ENCODE measurements around the gene NOP14. TPM values are rescaled to one million over a fixed set of nuclear protein-coding genes. Genes with fewer than 3 reads are reported as not detected.
"Not testable (repeated sequence)": the region's sequence is repeated elsewhere in the genome, so short reads cannot be mapped to it uniquely, and the experiment has no call there.

The NOP14 gene
- total RNA-seq, 1 donor from 2014 or later: 12.3 TPM

DNA sequence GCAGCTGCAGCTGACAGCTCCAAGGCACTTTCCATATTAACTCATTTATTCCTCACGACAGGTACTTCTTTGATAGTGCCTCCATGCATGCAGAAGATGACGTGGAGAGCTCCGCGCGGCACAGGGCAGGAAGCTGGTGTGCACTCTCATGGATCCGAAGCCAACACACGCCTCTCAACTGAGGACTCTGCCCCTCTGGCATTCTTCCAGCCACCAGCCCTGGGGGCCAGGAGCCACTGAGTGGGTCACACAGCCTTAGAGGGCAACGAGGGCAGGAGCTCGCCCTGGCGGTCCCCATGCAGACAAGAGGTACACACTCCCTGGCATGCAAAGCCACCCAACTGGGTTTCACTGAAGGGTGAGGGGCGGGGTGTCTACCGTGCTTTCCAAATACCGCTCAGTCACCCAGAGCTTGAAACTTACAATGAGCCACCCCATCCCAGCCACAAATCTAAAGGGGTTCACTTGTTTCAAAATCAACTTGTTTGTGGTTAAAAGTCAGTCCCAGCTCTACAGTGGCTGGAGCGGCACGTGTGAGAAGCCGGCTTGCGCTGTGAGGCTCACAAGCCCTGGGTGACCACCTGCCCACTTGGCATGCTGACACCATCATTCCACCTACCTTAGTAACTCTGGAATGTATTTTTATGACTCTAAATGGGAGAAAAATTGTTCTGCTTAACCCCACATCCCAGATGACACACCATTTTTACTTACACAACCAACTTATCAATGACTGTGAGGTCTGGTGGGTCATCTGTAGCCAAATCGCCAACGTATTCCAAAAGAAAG lies 16.2 kb downstream of the NOP14 start:
- Histone ChIP-seq H3K27me3 (no peaks in the 10 kb centered on the region), H3K36me3 (peaks cover 87 to 98% of the 10 kb centered on the region in 2 donors), H3K27ac (no peak overlapping the region), H3K9me3 (no peaks in the 10 kb centered on the region), H3K4me1 (no peaks in the 10 kb centered on the region), H3K4me3 (no peak overlapping the region)
- no peak for DNase-seq (ENCODE audit: low spot score in 2 of 2)
- TF ChIP-seq, protein P1, sequence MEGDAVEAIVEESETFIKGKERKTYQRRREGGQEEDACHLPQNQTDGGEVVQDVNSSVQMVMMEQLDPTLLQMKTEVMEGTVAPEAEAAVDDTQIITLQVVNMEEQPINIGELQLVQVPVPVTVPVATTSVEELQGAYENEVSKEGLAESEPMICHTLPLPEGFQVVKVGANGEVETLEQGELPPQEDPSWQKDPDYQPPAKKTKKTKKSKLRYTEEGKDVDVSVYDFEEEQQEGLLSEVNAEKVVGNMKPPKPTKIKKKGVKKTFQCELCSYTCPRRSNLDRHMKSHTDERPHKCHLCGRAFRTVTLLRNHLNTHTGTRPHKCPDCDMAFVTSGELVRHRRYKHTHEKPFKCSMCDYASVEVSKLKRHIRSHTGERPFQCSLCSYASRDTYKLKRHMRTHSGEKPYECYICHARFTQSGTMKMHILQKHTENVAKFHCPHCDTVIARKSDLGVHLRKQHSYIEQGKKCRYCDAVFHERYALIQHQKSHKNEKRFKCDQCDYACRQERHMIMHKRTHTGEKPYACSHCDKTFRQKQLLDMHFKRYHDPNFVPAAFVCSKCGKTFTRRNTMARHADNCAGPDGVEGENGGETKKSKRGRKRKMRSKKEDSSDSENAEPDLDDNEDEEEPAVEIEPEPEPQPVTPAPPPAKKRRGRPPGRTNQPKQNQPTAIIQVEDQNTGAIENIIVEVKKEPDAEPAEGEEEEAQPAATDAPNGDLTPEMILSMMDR (IDR thresholded peaks at IDR 0.05): no peak
- intact Hi-C loops (cut with DNase I): no loop called here

DNA sequence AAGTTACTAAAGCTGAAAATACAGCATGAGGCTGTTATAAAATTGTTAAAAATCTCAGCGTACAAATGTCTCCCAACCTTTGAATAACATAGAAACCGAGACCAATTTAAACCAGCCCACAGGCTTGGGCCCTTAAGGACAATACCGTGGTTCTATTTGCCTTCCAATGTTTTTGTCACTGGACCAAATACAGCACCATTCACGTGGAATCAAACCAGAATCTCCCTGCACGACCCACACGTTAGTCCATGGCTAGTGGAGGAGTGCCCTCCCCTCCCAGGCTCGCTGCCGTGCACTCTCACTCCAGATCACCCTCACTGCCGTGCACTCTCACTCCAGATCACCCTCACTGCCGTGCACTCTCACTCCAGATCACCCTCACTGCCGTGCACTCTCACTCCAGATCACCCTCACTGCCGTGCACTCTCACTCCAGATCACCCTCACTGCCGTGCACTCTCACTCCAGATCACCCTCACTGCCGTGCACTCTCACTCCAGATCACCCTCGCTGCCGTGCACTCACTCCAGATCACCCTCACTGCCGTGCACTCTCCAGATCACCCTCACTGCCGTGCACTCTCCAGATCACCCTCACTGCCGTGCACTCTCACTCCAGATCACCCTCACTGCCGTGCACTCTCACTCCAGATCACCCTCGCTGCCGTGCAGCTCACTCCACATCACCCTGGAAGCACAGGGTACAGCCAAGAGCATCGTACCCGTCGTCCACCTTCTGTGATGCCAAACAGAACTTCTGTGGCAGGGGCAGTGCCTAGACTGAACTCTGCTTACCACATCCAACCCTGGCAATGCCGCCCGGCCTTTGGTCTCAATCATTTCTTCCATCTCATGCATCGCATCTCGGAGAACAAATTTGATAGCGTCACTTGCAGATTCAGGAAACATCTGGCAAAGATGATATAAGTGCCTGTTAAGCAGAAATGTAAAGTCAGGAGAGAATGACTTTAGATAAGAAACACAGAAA lies 17.3 kb downstream of the NOP14 start:
- H3K27ac ChIP-seq; H3K4me1 ChIP-seq; H3K9me3 ChIP-seq; intact Hi-C loops (cut with DNase I); H3K4me3 ChIP-seq; H3K27me3 ChIP-seq: not testable (repeated sequence)
- peaks cover 87 to 98% of the 10 kb centered on the region in 2 donors for H3K36me3 ChIP-seq
- DNase-seq (ENCODE audit: low spot score in 2 of 2): peak in 1 of 2 donors; percentile 48

DNA sequence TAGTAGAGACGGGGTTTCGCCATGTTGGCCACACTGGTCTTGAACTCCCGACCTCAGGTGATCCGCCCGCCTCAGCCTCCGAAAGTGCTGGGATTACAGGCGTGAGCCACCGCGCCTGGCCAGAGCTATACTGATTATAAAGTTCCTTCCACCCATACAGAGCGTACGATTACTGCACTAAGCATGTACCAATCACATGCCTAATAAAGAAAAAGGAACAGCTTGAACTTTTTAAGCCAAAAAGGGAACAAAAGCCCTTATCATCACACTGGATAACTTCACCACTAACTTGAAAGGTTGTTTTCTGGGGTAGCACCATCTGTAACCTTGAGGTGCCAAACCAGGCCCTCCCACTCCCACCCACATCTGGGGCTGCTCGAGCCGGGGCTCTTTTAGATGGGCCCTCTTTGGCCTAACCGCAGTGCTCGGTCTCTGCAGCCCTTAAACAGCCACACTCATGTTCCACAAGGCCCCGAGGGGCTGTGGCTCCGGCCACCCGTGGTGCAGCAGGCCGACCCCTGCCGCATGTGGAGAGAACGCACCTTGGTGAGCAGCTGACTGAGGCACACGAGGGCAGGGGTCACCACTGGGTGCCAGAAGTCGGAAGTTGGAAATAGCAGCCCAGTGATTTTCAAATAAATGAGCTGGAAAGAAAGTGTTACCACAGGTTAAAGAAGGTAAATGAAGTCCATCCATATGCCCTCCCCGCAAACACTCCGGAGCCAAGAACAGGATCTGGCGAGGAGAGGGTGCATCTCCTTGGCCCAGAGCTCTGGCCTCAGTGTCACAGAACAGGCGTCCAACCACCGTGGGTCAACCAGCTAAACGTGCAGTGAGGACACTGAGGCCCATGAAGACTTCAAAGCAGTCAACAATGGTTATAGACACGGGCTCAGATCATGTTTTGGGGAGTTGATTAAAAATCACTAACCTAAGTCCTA lies 18.4 kb downstream of the NOP14 start:
- TF ChIP-seq, protein P1 (IDR thresholded peaks at IDR 0.05): no peak
- Histone ChIP-seq H3K9me3 (no peaks in the 10 kb centered on the region), H3K4me3 (no peak overlapping the region), H3K36me3 (peaks cover 85 to 98% of the 10 kb centered on the region in 2 donors), H3K4me1 (no peaks in the 10 kb centered on the region), H3K27me3 (no peaks in the 10 kb centered on the region), H3K27ac (no peak overlapping the region)
- intact Hi-C loops (cut with DNase I): no loop called here
- DNase-seq (ENCODE audit: low spot score in 2 of 2): peak in 1 of 2 donors; percentile 60

DNA sequence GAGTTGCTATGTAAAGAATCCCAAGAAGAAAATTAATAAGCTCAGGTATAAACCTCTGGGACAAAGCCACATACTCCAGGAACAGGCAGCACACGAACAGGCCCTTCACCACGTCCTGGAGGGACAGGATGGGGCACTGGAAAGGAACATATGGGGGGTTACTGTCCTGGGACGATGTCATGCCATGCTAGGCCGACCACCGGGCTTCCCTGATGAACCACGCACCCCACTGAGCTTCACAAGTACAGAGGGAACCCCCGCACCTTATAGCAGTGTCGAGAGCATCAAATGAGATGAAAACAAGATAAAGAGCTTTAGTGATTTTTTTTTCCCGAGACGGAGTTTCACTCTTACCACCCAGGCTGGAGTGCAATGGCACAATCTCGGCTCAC lies 19.1 kb downstream of the NOP14 start:
- Histone ChIP-seq H3K4me1 (no peaks in the 10 kb centered on the region), H3K9me3 (no peaks in the 10 kb centered on the region), H3K36me3 (peaks cover 87 to 98% of the 10 kb centered on the region in 2 donors), H3K4me3 (no peak overlapping the region), H3K27me3 (no peaks in the 10 kb centered on the region), H3K27ac (no peak overlapping the region)
- intact Hi-C loops (cut with DNase I): no loop called here
- peak in 1 of 2 donors; percentile 27 for DNase-seq (ENCODE audit: low spot score in 2 of 2)
- TF ChIP-seq, protein P1 (IDR thresholded peaks at IDR 0.05): no peak

DNA sequence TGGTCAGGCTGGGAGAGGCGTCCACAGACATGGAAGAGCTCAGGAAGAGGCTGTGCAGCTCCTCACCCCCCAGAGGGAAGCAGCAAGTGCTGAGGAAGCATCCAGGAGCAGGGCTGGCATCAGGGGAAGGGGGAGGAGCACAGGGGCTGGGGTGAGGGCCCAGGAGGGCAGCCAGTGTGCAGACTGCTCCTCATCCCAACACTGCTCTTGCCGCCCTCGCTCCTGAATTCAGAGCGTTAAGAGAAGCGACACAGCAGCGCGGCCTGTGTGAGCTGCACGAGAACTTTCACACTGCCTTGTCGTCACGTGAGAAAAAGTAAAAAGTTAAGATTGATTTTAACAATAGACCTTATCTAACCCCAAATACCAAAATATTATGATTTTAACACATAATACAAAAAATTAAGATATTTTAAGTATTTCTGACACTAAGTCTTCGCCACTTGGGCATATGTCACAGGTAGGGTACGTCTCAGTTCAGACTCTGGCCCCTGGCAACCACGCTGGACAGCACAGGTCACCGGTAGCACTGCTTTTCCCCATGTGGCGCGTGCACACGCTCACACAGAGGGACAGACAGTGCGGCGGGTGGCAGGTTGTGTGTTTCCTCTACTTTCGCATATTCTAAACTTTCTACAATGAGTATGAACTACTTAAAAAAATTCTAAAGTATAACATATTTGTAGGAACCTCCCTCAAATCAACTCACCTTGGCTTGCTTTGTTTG lies 19.7 kb downstream of the NOP14 start:
- TF ChIP-seq, protein P1 (IDR thresholded peaks at IDR 0.05): no peak
- DNase-seq (ENCODE audit: low spot score in 2 of 2): peak in 1 of 2 donors; percentile 54
- Histone ChIP-seq H3K4me1 (no peaks in the 10 kb centered on the region), H3K36me3 (peaks cover 87 to 98% of the 10 kb centered on the region in 2 donors), H3K4me3 (no peak overlapping the region), H3K27me3 (no peaks in the 10 kb centered on the region), H3K27ac (no peak overlapping the region), H3K9me3 (no peaks in the 10 kb centered on the region)
- intact Hi-C loops (cut with DNase I): no loop called here
